ENCODE data around the gene LSM14B. TPM values are rescaled to one million over a fixed set of nuclear protein-coding genes. Genes with fewer than 3 reads are reported as not detected.

Gene LSM14B
- polyA plus RNA-seq, 12 donors = 57.4 to 98.9 (median 75.7) TPM; not detected in 1

GRCh38 chr20:62182469-62183425, 60.5 kb downstream of the LSM14B start, which contains the start of gene MTG2:
Gene MTG2, plus strand, starts transcription at chr20:62183028. Its CDS starts 10,393 bp downstream, at chr20:62193421.
- DNase-seq = peak; percentile 96

- no peak for DNase-seq
Measured at GRCh38 chr20:62183426-62184142, 61.3 kb downstream of the LSM14B start.

Other genes starting within 250 kb of the LSM14B start
- 10 to 100 TPM in 11 of 12 donors, not detected in 1; 10.4 to 23.8 (median 12.3) TPM for gene TAF4, start 56.6 kb upstream of the LSM14B start, polyA plus RNA-seq (ENCODE audit: insufficient read length in 12 of 12)
- gene PSMA7, start 20.9 kb downstream of the LSM14B start, polyA plus RNA-seq (ENCODE audit: insufficient read length in 12 of 12) = 100 to 1,000 TPM in 11 of 12 donors, not detected in 1; 101 to 259 (median 145) TPM
- gene SS18L1, start 21.3 kb downstream of the LSM14B start, polyA plus RNA-seq (ENCODE audit: insufficient read length in 12 of 12) = 10 to 100 TPM in 11 of 12 donors, not detected in 1; 13.5 to 21.0 (median 15.7) TPM
- gene MTG2, start 60.6 kb downstream of the LSM14B start, polyA plus RNA-seq (ENCODE audit: insufficient read length in 12 of 12) = 10 to 100 TPM in 11 of 12 donors, not detected in 1; 22.7 to 56.3 (median 26.8) TPM
- gene HRH3, start 97.8 kb downstream of the LSM14B start, polyA plus RNA-seq (ENCODE audit: insufficient read length in 12 of 12) = 1 to 10 TPM in 5 of 12 donors, under 1 TPM in 4, not detected in 3; 0.21 to 2.5 (median 1.3) TPM
- gene OSBPL2, start 116.0 kb downstream of the LSM14B start, polyA plus RNA-seq (ENCODE audit: insufficient read length in 12 of 12) = 10 to 100 TPM in 11 of 12 donors, not detected in 1; 24.1 to 43.3 (median 30.6) TPM
- gene ADRM1, start 180.5 kb downstream of the LSM14B start, polyA plus RNA-seq (ENCODE audit: insufficient read length in 12 of 12) = 10 to 100 TPM in 11 of 12 donors, not detected in 1; 37.5 to 62.4 (median 46.7) TPM
- gene LAMA5, start 244.8 kb downstream of the LSM14B start, polyA plus RNA-seq (ENCODE audit: insufficient read length in 12 of 12) = 100 to 1,000 TPM in 2 of 12 donors, 10 to 100 TPM in 10; 43.3 to 663 (median 58.4) TPM

All from muscle of arm (tissue), 12 donors.